K562 (cell line): ENCODE data around the gene RNF25. TPM values are rescaled to one million over a fixed set of nuclear protein-coding genes. Genes with fewer than 3 reads are reported as not detected.

Experiments used
- ATAC-seq: fragments of 200-7000 bp; cut with Tn5 transposase; 3 replicates; pipeline ENCODE4 v1.9.1; 2020; ENCODE audit warnings: moderate library complexity
- BruUV-seq: library from RNA; stranded (reverse); fragments of 400-500 nt; replicated peaks from 2 replicates; lab custom pipeline; 2021; lab: Mats Ljungman, UMichigan
- CTCF ChIA-PET: fragments of 300-600 bp; formaldehyde crosslinking; extraction: SDS; loops from one replicate; lab custom pipeline; 2021; ENCODE audit warnings: low intra/inter-chr PET ratio; lab: Yijun Ruan, JAX
- POLR2A ChIA-PET: fragments of 300-600, 350-650 bp; sonication (Branson Sonifier 250); formaldehyde crosslinking; extraction: SDS; loops from one replicate; lab custom pipeline; 2021; ENCODE audit warnings: antibody characterized with exemption, inconsistent platforms; lab: Yijun Ruan, JAX
- DNase-seq, 4 experiments: peaks; one replicate each; pipeline versions ENCODE4 v3.0.0 to v3.0.0-alpha.2; 2011 to 2018; ENCODE audit warnings: low spot score in 3 of 4, mixed read lengths in 3 of 4; ENCODE audit errors: extremely low read depth in 1 of 4
- FAIRE-seq: peaks from 2 replicates; lab custom pipeline; 2011; peaks lifted over from hg19 to GRCh38; lab: Jason Lieb, UNC
- H2AFZ ChIP-seq: 2 replicates; pipeline ENCODE4 v1.6.0; 2011; ENCODE audit warnings: low read depth, low read length, control low read depth, inconsistent platforms
- H3K27ac ChIP-seq: fragments of 200-600 bp; 3 replicates; pipeline ENCODE4 v1.8.0; 2011; ENCODE audit warnings: low read depth, mild to moderate bottlenecking, control low read depth, inconsistent platforms, low read length, moderate library complexity, mixed read lengths; ENCODE audit errors: extremely low read depth
- H3K27me3 ChIP-seq, 2 experiments: fragments of 300-600 bp in 1 of 2; 2 replicates in 1 of 2; 3 replicates in 1 of 2; pipeline versions ENCODE4 v1.6.0 to v1.8.0; 2011; ENCODE audit warnings: inconsistent platforms in 2 of 2, low read length in 2 of 2, mild to moderate bottlenecking in 1 of 2, mixed read lengths in 1 of 2, moderate library complexity in 1 of 2; ENCODE audit not compliant: control insufficient read depth in 2 of 2, insufficient read depth in 2 of 2
- H3K36me3 ChIP-seq: fragments of 300-600 bp; 3 replicates; pipeline ENCODE4 v1.8.0; 2011; ENCODE audit warnings: mild to moderate bottlenecking, low read length, inconsistent platforms; ENCODE audit not compliant: control insufficient read depth, insufficient read depth
- H3K4me1 ChIP-seq, 2 experiments: fragments of 200-600 bp in 1 of 2; replicated peaks in 1 of 2; 2 replicates in 1 of 2; 3 replicates in 1 of 2; pipeline versions ENCODE4 v1.5.1 to v1.8.0; 2011; ENCODE audit warnings: inconsistent platforms in 2 of 2, low read length in 2 of 2, mild to moderate bottlenecking in 1 of 2, mixed read lengths in 1 of 2, moderate library complexity in 1 of 2; ENCODE audit not compliant: control insufficient read depth in 2 of 2, insufficient read depth in 2 of 2
- H3K4me2 ChIP-seq: 2 replicates; pipeline ENCODE4 v1.6.1; 2011; ENCODE audit warnings: low read length, control low read depth, inconsistent platforms, mixed read lengths; ENCODE audit not compliant: insufficient read depth
- H3K4me3 ChIP-seq: fragments of 200-600 bp; sonication (generic), shearing (Covaris generic); 2 replicates; pipeline ENCODE4 v1.5.1; 2016; ENCODE audit warnings: control low read depth, inconsistent platforms
- H3K79me2 ChIP-seq: fragments of 200-600 bp; 3 replicates; pipeline ENCODE4 v1.8.0; 2011; ENCODE audit warnings: low read length, inconsistent platforms; ENCODE audit not compliant: control insufficient read depth, insufficient read depth
- H3K9ac ChIP-seq, 2 experiments: 2 replicates each; pipeline versions ENCODE4 v1.6.0 to v1.6.1; 2011; ENCODE audit warnings: low read depth in 2 of 2, low read length in 2 of 2, control low read depth in 1 of 2, inconsistent platforms in 1 of 2, mild to moderate bottlenecking in 1 of 2, mixed read lengths in 1 of 2; ENCODE audit not compliant: insufficient read depth in 1 of 2
- H3K9me1 ChIP-seq: one replicate; pipeline ENCODE4 v1.6.0; 2011; ENCODE audit warnings: inconsistent platforms, mild to moderate bottlenecking, low read length, moderate library complexity; ENCODE audit not compliant: control insufficient read depth, insufficient read depth
- H3K9me3 ChIP-seq: replicated peaks from 2 replicates; pipeline ENCODE4 v1.5.1; 2011; ENCODE audit warnings: low read depth, low read length, inconsistent platforms; ENCODE audit not compliant: control insufficient read depth, insufficient read depth
- H4K20me1 ChIP-seq: replicated peaks from 2 replicates; pipeline ENCODE4 v1.6.1; 2011; ENCODE audit warnings: low read length, inconsistent platforms, mixed read lengths; ENCODE audit not compliant: control insufficient read depth, insufficient read depth
- ATF1 ChIP-seq, 2 experiments: fragments of 450-650 bp in 1 of 2; IDR thresholded peaks; 2 replicates each; pipeline ENCODE4 v1.6.1; 2016; ENCODE audit warnings: missing compliant biosample characterization in 1 of 2, missing genetic modification characterization in 1 of 2
- ATF7 ChIP-seq: fragments of 450-650 bp; IDR thresholded peaks from 2 replicates; pipeline ENCODE4 v1.7.1; 2014; ENCODE audit warnings: mild to moderate bottlenecking, moderate library complexity
- DIDO1 ChIP-seq: fragments of 450-650 bp; IDR thresholded peaks from 2 replicates; pipeline ENCODE4 v1.6.1; 2016; ENCODE audit warnings: low read depth, missing biosample characterization, missing genetic modification characterization
- ELF1 ChIP-seq: fragments of 200-800 bp; sonication (Bioruptor generic); IDR thresholded peaks from 2 replicates; pipeline ENCODE4 v1.6.1; 2016; ENCODE audit warnings: missing genetic modification characterization, missing compliant biosample characterization
- FOSL1 ChIP-seq: fragments of 200-800 bp; sonication (Bioruptor generic); conservative IDR thresholded peaks from 2 replicates; pipeline ENCODE4 v1.6.1; 2016; ENCODE audit warnings: missing genetic modification characterization, missing compliant biosample characterization
- FOXK1 ChIP-seq: sonication (generic); formaldehyde crosslinking; IDR thresholded peaks from 2 replicates; pipeline ENCODE4 v1.8.0; 2022; ENCODE audit warnings: missing genetic modification reagents, mild to moderate bottlenecking, borderline replicate concordance
- MYC ChIP-seq, 2 experiments: fragments of 250-450 bp in 1 of 2; sonication (Bioruptor Pico) in 1 of 2; IDR thresholded peaks; 2 replicates each; pipeline versions ENCODE4 v1.5.1 to v1.6.1; 2012 to 2021; ENCODE audit warnings: low read depth in 2 of 2, borderline replicate concordance in 1 of 2, improper control_type of control experiment in 1 of 2, low read length in 1 of 2, mild to moderate bottlenecking in 1 of 2, moderate library complexity in 1 of 2
- NFRKB ChIP-seq: fragments of 450-650 bp; IDR thresholded peaks from 2 replicates; pipeline ENCODE4 v1.6.1; 2016; ENCODE audit warnings: low read depth
- NRF1 ChIP-seq, 2 experiments: fragments of 450-650 bp; IDR thresholded peaks in 1 of 2; conservative IDR thresholded peaks in 1 of 2; 2 replicates each; pipeline ENCODE4 v1.6.1; 2014; ENCODE audit warnings: mild to moderate bottlenecking in 2 of 2
- POLR2H ChIP-seq: IDR thresholded peaks from 2 replicates; pipeline ENCODE4 v1.6.1; 2016; ENCODE audit warnings: missing genetic modification characterization, low read depth, mild to moderate bottlenecking, control low read depth, missing compliant biosample characterization, moderate library complexity
- RB1 ChIP-seq: fragments of 450-650 bp; IDR thresholded peaks from 2 replicates; pipeline ENCODE4 v1.6.1; 2017; ENCODE audit warnings: low read depth, mild to moderate bottlenecking
- SPI1 ChIP-seq: IDR thresholded peaks from 2 replicates; pipeline ENCODE4 v1.6.1; 2011; ENCODE audit warnings: low read depth, low read length, control low read depth, borderline replicate concordance
- TAF1 ChIP-seq: IDR thresholded peaks from 2 replicates; pipeline ENCODE4 v1.6.1; 2011; ENCODE audit warnings: mild to moderate bottlenecking, low read length, moderate library complexity; ENCODE audit not compliant: insufficient read depth, control insufficient read depth, severe bottlenecking; ENCODE audit errors: extremely low read depth
- TAF9B ChIP-seq: fragments of 450-650 bp; IDR thresholded peaks from 2 replicates; pipeline ENCODE4 v1.6.1; 2018; ENCODE audit warnings: mild to moderate bottlenecking; ENCODE audit not compliant: partially characterized antibody
- TBP ChIP-seq: optimal IDR thresholded peaks from 2 replicates; pipeline ENCODE3; 2011; ENCODE audit warnings: low read depth, low read length, improper control_type of control experiment
- VEZF1 ChIP-seq: fragments of 200-800 bp; sonication (Bioruptor generic); IDR thresholded peaks from 2 replicates; pipeline ENCODE4 v1.6.1; 2017; ENCODE audit warnings: missing genetic modification characterization, missing compliant biosample characterization
- ZBTB2 ChIP-seq: fragments of 450-650 bp; IDR thresholded peaks from 2 replicates; pipeline ENCODE4 v1.6.1; 2016; ENCODE audit warnings: antibody characterized with exemption
- ZNF586 ChIP-seq: fragments of 450-650 bp; formaldehyde crosslinking; conservative IDR thresholded peaks from 2 replicates; pipeline ENCODE4 v1.4.0; 2020; ENCODE audit warnings: mild to moderate bottlenecking, moderate library complexity
- ZNF695 ChIP-seq: fragments of 450-650 bp; formaldehyde crosslinking; IDR thresholded peaks from 2 replicates; pipeline ENCODE4 v1.4.0; 2020; ENCODE audit warnings: mild to moderate bottlenecking, moderate library complexity
- WGBS: fragments of 100-300 bp; shearing (Covaris generic); methylation state at CpG from one replicate; pipeline ENCODE4 v1.1.6; 2016; ENCODE audit warnings: low coverage, mixed read lengths; ENCODE audit not compliant: insufficient coverage; ENCODE audit errors: missing lambda C conversion rate; 5-methylcytosine and 5-hydroxymethylcytosine counted together
- in situ Hi-C: fragments of 300-500 bp; cut with MboI; formaldehyde crosslinking; loops from 4 replicates; pipeline ENCODE4 v1.15.0; 2018; ENCODE audit warnings: inconsistent platforms, mixed read lengths
- intact Hi-C: fragments of 100-400 bp; cut with micrococcal nuclease; formaldehyde crosslinking; loops from 2 replicates; pipeline ENCODE4 v1.14.2; 2022
- polyA plus RNA-seq, 8 experiments: library from polyadenylated mRNA; depleted of rRNA in 4 of 8; stranded (reverse) in 5 of 8; unstranded in 3 of 8; fragments of >200 nt; fragmentation: Nextera tagmentation in 2 of 8; fragmentation: Illumina TruSeq in 1 of 8; extraction: Ambion mirVana in 2 of 8; extraction: Trizol in 1 of 8; gene quantifications; 2 replicates each; pipeline versions ENCODE4 v1.2.1 to v1.2.3, GENCODE V29; 2011 to 2014; ENCODE audit warnings: inconsistent platforms in 1 of 8, missing spikeins in 1 of 8
- total RNA-seq, 7 experiments: library from RNA; depleted of rRNA in 6 of 7; stranded (reverse); fragments of >200 nt in 6 of 7; fragmentation: Illumina TruSeq in 2 of 7; extraction: Trizol in 2 of 7; gene quantifications; 2 replicates each; pipeline versions ENCODE4 v1.2.1 to v1.2.3, GENCODE V29; 2011 to 2021; ENCODE audit warnings: low replicate concordance in 1 of 7

Gene RNF25
- total and polyA plus RNA-seq, 9 of the 15 experiments (the other 6 are each of a cell fraction or from before 2014, with no cell fraction given) = 2.3 to 49.8 (median 20.5) TPM

GRCh38 chr2:218659258-218659987, 12.4 kb downstream of the RNF25 start, which contains the start of the genes BCS1L and ZNF142:
BCS1L (plus strand) TSS chr2:218659683; CDS start chr2:218660988, 1,305 bp downstream.
ZNF142 (minus strand) TSS chr2:218659623; CDS start chr2:218656429, 3,194 bp downstream.
- FAIRE-seq (peak; percentile 96), ATAC-seq (peak; percentile 97), DNase-seq (peak; percentile 87 to 94 (median 88))
- WGBS = 0% methylated on average over 40 of the region's 49 CpGs
- H3K79me2 ChIP-seq = peaks cover 32% of the 10 kb centered on the region
- peaks cover 7% of the 10 kb centered on the region for H3K9me1 ChIP-seq
- H4K20me1 ChIP-seq = no peaks in the 10 kb centered on the region
- H3K9me3 ChIP-seq = no peaks in the 10 kb centered on the region
- CTCF ChIA-PET = interaction anchor here (1.8 to 3.1 kb wide), 2 partner anchors 28 to 188 kb away, joined by 8 to 32 read pairs; no protein-coding TSS in a partner anchor
- H3K4me2 ChIP-seq = peak within 1 kb of the TSS; percentile 99
- H3K4me1 ChIP-seq = peaks cover 6 to 17% of the 10 kb centered on the region in 2 experiments; a peak in 3 of 5 replicates
- in situ Hi-C loops = no loop called here
- peak within 1 kb of the TSS; percentile 84 for H2AFZ ChIP-seq
- intact Hi-C loops = loop anchor here (2.0 kb wide), 1 partner anchor 187 kb away; no protein-coding TSS in a partner anchor
- peak within 1 kb of the TSS; percentile 73 for H3K27ac ChIP-seq
- peak within 1 kb of the TSS; percentile 91 to 96 for H3K9ac ChIP-seq
- no peaks in the 10 kb centered on the region for H3K27me3 ChIP-seq
- H3K4me3 ChIP-seq = peak within 1 kb of the TSS; percentile 61
- POLR2A ChIA-PET = interaction anchor here (0.6 to 1.9 kb wide), 10 partner anchors 8 to 182 kb away, joined by 3 to 10 read pairs (median 4); partner anchors contain the start of genes RNF25 and STK36
- no TSS peak for BruUV-seq
- H3K36me3 ChIP-seq = peaks cover 71% of the 10 kb centered on the region; the same call in 2 of the 3 replicates
- TF ChIP-seq ATF7 (peak; percentile 58), VEZF1 (CRISPR knock-in tag) (peak; percentile 56), FOXK1 (CRISPR knock-in tag) (no peak), NFRKB (no peak), MYC (IDR thresholded peaks at IDR 0.05; ENCODE audit: low read depth, low read length) (peak; percentile 95), MYC (CRISPR knock-in tag; IDR thresholded peaks at IDR 0.05; ENCODE audit: borderline replicate concordance, low read depth) (no peak), SPI1 (peak; percentile 30; the same call in 1 of the 2 replicates), NRF1 (conservative IDR thresholded peaks at IDR 0.05 in 1 of 2, IDR thresholded peaks at IDR 0.05 in 1 of 2) (peak; percentile 60 to 67), TBP (peak; percentile 67), DIDO1 (tag) (peak; percentile 51; the same call in 1 of the 2 replicates), POLR2H (tag) (peak; percentile 30; the same call in 1 of the 2 replicates), ZNF695 (CRISPR knock-in tag) (no peak), ZNF586 (no peak), ATF1 (CRISPR knock-in tag; IDR thresholded peaks at IDR 0.05) (no peak), ATF1 (tag; IDR thresholded peaks at IDR 0.05) (peak; percentile 59), TAF9B (peak; percentile 62), FOSL1 (tag) (no peak), RB1 (peak; percentile 57), TAF1 (peak; percentile 69), ELF1 (tag) (peak; percentile 74), ZBTB2 (no peak)
